Measurements from ENCODE around the gene RAB20. TPM values are rescaled to one million over a fixed set of nuclear protein-coding genes. Genes with fewer than 3 reads are reported as not detected.

The RAB20 gene
- total RNA-seq, 1 donor from 2014 or later = 13.8 TPM

DNA sequence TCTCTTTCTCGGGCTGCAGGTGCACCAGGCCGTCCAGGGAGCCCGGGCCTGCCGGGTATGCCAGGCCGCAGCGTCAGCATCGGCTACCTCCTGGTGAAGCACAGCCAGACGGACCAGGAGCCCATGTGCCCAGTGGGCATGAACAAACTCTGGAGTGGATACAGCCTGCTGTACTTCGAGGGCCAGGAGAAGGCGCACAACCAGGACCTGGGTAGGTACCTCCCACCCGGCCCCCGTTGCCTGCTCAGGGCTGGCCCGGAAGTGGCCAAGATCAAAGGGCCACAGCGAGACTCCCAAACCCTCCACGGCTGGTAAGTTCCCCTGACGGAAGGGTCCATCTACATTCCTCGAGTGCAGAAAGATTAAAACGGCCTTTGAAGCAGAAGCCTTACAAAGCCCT, 55.1 kb downstream of the RAB20 start:
- H3K4me1 ChIP-seq = peaks cover 60% of the 10 kb centered on the region
- H3K36me3 ChIP-seq = peaks cover 82% of the 10 kb centered on the region
- no peaks in the 10 kb centered on the region for H3K27me3 ChIP-seq (ENCODE audit: low read depth)
- no peaks in the 10 kb centered on the region for H3K9me3 ChIP-seq (replicated peaks)
- intact Hi-C loops (cut with micrococcal nuclease) = no loop called here
- peak overlapping the region; percentile 92 for H3K27ac ChIP-seq (replicated peaks)
- no peak for DNase-seq
- no peak overlapping the region for H3K4me3 ChIP-seq
- TF ChIP-seq, protein P1, sequence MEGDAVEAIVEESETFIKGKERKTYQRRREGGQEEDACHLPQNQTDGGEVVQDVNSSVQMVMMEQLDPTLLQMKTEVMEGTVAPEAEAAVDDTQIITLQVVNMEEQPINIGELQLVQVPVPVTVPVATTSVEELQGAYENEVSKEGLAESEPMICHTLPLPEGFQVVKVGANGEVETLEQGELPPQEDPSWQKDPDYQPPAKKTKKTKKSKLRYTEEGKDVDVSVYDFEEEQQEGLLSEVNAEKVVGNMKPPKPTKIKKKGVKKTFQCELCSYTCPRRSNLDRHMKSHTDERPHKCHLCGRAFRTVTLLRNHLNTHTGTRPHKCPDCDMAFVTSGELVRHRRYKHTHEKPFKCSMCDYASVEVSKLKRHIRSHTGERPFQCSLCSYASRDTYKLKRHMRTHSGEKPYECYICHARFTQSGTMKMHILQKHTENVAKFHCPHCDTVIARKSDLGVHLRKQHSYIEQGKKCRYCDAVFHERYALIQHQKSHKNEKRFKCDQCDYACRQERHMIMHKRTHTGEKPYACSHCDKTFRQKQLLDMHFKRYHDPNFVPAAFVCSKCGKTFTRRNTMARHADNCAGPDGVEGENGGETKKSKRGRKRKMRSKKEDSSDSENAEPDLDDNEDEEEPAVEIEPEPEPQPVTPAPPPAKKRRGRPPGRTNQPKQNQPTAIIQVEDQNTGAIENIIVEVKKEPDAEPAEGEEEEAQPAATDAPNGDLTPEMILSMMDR (IDR thresholded peaks at IDR 0.05; ENCODE audit: borderline replicate concordance) = no peak

DNA sequence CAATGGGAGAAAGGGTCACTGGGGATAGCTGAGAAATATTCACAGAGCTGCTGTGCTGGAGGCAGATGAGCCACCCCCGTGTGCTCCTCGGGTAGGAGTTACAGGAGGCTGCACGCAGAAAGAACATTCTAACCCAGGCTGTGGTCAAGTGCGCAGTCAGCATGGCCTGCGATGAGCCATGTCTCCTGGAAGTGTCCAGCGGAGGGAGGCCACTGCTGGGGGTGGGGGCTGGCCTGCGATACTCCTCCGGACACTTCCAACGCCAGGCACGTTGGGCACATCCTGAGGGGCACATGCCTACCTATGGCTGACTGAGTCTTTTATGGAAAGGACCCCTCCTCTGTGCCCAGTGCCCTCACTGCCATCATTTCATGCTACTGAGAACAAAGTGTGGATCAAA, 55.9 kb downstream of the RAB20 start:
- Histone ChIP-seq H3K36me3 (peaks cover 85% of the 10 kb centered on the region), H3K4me1 (peaks cover 58% of the 10 kb centered on the region), H3K27me3 (ENCODE audit: low read depth) (no peaks in the 10 kb centered on the region), H3K27ac (replicated peaks) (peak overlapping the region; percentile 92), H3K4me3 (no peak overlapping the region), H3K9me3 (replicated peaks) (no peaks in the 10 kb centered on the region)
- DNase-seq = no peak
- intact Hi-C loops (cut with micrococcal nuclease) = no loop called here
- TF ChIP-seq, protein P1 (IDR thresholded peaks at IDR 0.05; ENCODE audit: borderline replicate concordance) = no peak

DNA sequence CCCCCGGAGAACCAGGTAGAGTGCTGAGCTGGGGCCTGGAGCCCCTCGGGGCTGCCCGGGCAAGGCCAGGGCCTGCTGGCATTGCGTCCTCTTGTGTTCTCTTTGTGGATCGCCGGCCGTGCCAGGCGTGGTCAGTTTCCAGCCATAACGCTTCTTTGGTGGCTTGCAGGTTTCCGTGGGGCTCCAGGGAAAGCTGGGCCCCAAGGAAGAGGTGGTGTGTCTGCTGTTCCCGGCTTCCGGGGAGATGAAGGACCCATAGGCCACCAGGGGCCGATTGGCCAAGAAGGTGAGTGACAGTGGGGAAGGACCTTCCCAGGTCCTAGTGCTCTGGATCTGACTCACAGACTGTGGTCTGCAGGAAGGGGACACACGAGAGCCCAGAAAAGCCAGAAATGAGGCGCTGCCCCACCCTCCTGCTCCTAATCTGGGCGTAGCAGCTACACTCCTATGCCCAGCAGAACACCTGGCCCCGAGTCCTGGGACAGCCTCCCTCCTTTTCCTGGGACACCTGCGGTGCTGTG, 57.5 kb downstream of the RAB20 start:
- Histone ChIP-seq H3K4me1 (peaks cover 42% of the 10 kb centered on the region), H3K9me3 (replicated peaks) (no peaks in the 10 kb centered on the region), H3K27ac (replicated peaks) (peak overlapping the region; percentile 70), H3K4me3 (no peak overlapping the region), H3K36me3 (peaks cover 93% of the 10 kb centered on the region), H3K27me3 (ENCODE audit: low read depth) (no peaks in the 10 kb centered on the region)
- no peak for DNase-seq
- TF ChIP-seq, protein P1 (IDR thresholded peaks at IDR 0.05; ENCODE audit: borderline replicate concordance) = no peak
- intact Hi-C loops (cut with micrococcal nuclease) = no loop called here

DNA sequence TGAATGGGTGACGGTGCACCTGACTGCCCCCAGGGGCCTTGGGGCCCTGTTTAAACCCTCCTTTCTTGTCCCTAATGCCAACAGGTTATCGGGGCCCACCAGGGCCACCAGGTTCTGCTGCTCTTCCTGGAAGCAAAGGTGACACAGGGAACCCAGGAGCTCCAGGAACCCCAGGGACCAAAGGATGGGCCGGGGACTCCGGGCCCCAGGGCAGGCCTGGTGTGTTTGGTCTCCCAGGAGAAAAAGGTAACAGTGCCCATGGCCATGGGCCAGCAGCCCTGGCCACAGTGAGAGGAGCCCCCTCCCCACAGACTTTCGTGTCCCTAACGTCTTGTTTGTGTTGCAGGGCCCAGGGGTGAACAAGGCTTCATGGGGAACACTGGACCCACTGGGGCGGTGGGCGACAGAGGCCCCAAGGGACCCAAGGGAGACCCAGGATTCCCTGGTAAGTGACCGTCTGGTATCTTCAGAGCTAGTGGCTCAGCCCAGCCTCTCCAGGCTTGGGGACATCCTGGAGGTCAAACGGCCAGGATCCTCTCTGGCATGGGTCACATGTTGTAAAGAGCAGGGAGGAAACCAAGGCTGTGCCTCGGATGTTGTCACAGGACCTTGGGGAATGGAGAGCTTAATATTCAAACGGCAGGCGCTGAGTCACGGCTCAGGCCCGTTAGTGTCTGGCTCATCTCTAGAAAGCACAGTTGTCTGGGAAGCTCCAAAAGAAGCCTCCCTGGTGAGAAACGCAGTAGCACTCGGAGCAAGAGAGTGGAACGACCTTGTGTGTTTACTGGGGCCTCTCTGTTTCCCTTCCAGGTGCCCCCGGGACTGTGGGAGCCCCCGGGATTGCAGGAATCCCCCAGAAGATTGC, 58.3 kb downstream of the RAB20 start:
- no peak for DNase-seq
- intact Hi-C loops (cut with micrococcal nuclease) = no loop called here
- Histone ChIP-seq H3K27me3 (ENCODE audit: low read depth) (no peaks in the 10 kb centered on the region), H3K9me3 (replicated peaks) (no peaks in the 10 kb centered on the region), H3K4me3 (no peak overlapping the region), H3K27ac (replicated peaks) (peak overlapping the region; percentile 70), H3K4me1 (peaks cover 34% of the 10 kb centered on the region), H3K36me3 (peaks cover 93% of the 10 kb centered on the region)
- TF ChIP-seq, protein P1 (IDR thresholded peaks at IDR 0.05; ENCODE audit: borderline replicate concordance) = no peak

DNA sequence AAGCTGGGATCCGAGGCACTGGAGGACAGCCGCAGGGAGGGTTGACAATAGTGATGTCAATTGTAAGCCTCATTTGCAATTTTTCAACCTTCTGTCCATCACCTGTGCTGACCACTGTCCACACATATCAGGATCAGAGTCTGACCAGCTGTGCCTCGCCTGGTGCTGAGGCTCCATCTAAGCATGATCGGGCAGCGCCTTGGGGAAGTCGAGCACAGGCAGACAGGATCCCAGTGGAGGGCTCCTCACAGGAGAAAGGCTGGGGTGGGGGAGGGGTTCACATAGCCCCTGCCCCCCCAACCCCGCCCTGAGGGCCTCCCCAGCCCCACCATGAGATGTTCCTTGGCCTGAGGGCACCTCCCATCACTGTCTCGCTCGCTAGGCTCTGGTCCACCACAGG, 60.3 kb downstream of the RAB20 start:
- TF ChIP-seq, protein P1 (IDR thresholded peaks at IDR 0.05; ENCODE audit: borderline replicate concordance) = no peak
- peaks cover 15% of the 10 kb centered on the region for H3K4me1 ChIP-seq
- no peak overlapping the region for H3K27ac ChIP-seq (replicated peaks)
- H3K9me3 ChIP-seq (replicated peaks) = no peaks in the 10 kb centered on the region
- intact Hi-C loops (cut with micrococcal nuclease) = no loop called here
- no peak for DNase-seq
- peaks cover 92% of the 10 kb centered on the region for H3K36me3 ChIP-seq
- H3K4me3 ChIP-seq = no peak overlapping the region
- no peaks in the 10 kb centered on the region for H3K27me3 ChIP-seq (ENCODE audit: low read depth)

All from left ventricle myocardium inferior (tissue), 1 donor.